ENCODE data around the gene PMIS2.
A peak's percentile ranks its signal among the peaks of the same experiment; 100 is the strongest.
"Not testable (repeated sequence)": the region's sequence is repeated elsewhere in the genome, so short reads cannot be mapped to it uniquely, and the experiment has no call there.

The PMIS2 gene

GRCh38 chr19:35595928-35596327 lies 10.0 kb downstream of the PMIS2 start:
- no peak for DNase-seq

- DNase-seq, result no peak
Measured at GRCh38 chr19:35596366-35596999, 10.5 kb downstream of the PMIS2 start.

- DNase-seq, result no peak
Measured at GRCh38 chr19:35601971-35602370, 16.0 kb downstream of the PMIS2 start.

GRCh38 chr19:35604436-35604835 lies 18.5 kb downstream of the PMIS2 start:
- not testable (repeated sequence) for DNase-seq

GRCh38 chr19:35607170-35607569 lies 21.2 kb downstream of the PMIS2 start:
- DNase-seq, result not testable (repeated sequence)

- DNase-seq, result no peak
Measured at GRCh38 chr19:35607661-35608060, 21.7 kb downstream of the PMIS2 start.

DNA sequence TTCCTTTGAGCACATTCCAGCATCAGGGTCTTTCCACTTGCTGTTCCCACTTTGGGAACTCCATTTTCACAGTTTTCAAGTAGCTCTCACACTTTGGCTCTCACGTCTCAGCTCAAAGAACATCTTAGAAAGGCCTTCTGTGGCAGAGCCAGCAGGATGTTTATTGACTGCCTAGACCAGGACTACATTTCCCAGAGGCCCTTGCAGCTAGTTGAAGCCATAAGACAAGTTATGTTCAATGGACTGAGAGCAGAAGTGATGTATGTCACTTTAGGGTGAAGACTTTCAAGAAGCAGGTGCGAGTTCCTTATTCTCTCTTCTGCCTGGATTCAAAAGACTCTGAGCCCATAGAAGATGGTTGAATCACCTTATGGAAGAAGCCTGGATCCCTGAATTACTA lies 22.3 kb downstream of the PMIS2 start:
- no peak for DNase-seq

GRCh38 chr19:35609851-35610353 lies 23.9 kb downstream of the PMIS2 start:
- no peak for DNase-seq

DNA sequence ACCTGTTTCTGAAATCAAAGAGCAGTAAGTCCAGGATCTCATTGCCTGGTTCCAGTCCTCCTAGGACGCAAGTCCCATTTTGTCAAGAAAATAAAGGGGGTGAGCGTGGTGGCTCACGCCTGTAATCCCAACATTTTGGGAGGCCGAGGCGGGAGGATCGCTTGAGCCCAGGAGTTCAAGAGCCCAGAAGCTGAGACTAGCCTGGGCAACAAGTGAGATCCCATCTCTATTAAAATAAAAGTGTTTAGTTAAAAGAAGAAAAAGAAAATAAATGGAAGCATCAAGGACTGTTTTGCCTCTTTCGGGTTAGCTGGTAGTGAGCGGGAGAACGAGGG lies 26.2 kb downstream of the PMIS2 start:
- no peak for DNase-seq

- DNase-seq, result peak; percentile 91 to 92
Measured at GRCh38 chr19:35612559-35613321, 26.8 kb downstream of the PMIS2 start, which contains the start of gene HAUS5. HAUS5 (plus strand) TSS chr19:35612735; CDS start chr19:35612795, 60 bp downstream.

GRCh38 chr19:35613574-35613973 lies 27.6 kb downstream of the PMIS2 start:
- DNase-seq, result no peak

DNA sequence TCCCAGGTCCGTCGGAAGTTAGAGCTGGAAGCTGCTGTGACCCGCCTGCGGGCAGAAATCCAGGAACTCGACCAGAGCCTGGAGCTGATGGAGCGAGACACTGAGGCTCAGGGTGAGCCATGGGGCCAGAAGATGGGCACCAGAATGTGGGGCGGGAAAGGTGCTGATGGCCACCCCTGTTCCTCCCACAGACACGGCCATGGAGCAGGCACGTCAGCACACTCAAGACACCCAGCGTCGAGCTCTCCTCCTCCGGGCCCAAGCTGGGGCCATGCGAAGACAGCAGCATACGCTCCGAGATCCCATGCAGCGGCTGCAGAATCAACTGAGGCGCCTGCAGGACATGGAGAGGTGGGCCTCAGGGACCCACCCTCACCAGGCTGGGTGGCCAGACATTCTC lies 29.1 kb downstream of the PMIS2 start:
- no peak for DNase-seq

DNA sequence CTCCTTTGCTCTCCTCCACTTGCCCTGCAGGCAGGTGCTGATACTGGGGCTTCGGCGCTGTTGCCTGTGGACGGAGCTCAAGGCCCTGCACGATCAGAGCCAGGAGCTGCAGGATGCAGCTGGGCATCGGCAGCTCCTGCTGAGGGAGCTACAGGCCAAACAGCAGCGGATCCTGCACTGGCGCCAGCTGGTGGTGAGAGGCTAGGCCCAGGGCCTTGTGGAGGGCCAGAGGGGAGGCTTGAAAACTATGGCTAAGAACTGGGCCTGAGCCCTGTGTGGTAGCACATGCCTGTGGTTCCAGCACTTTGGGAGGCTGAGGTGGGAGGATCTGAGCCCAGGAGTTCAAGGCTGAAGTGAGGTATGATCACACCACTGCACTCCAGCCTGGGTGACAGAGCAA lies 32.9 kb downstream of the PMIS2 start:
- no peak for DNase-seq

DNA sequence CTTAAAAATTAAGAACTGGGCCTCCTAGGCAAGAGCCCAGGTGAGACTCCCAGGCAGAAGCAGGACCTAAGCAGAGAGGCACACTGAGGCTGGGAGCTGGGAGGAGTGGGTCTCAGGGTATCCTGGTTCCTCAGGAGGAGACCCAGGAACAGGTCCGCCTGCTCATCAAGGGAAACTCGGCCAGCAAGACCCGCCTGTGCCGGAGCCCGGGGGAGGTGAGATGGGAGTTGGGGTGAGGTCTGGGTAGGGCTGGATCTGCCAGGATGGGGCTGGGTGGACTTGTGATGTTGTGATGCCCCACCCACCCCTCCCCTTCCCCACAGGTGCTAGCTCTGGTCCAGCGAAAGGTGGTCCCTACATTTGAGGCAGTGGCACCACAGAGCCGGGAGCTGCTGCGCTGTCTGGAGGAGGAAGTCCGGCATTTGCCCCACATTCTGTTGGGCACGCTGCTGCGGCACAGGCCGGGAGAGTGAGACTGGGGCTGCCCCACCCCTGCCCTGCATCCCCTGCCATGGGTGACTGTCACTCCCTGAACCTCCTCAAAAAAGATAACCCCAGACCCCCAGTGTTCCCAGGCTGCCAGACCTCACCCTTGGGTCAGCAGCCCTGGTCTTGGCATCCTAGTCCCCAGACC lies 33.4 kb downstream of the PMIS2 start:
- DNase-seq, result no peak

GRCh38 chr19:35620001-35620400 lies 34.0 kb downstream of the PMIS2 start:
- no peak for DNase-seq

DNA sequence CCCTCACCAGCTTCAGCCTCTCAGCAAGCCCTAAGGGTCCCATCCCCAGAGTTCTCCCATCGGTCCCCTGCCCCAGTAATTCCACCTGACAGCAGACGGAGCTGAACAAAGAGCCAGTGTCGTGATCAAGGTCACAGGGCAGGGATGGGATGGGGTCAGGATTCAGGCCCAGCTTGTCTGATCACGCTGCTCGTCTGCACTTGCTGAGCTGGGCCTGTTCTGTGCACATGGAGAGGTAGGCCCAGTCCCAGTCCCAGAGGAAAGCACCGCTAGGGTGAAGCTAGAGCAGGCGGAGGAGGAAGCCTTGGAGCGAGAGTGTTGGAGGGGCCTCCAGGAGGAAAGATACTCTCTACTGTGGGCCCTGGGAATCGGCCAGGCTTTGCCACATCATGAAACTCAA lies 35.7 kb downstream of the PMIS2 start:
- DNase-seq, result no peak

DNA sequence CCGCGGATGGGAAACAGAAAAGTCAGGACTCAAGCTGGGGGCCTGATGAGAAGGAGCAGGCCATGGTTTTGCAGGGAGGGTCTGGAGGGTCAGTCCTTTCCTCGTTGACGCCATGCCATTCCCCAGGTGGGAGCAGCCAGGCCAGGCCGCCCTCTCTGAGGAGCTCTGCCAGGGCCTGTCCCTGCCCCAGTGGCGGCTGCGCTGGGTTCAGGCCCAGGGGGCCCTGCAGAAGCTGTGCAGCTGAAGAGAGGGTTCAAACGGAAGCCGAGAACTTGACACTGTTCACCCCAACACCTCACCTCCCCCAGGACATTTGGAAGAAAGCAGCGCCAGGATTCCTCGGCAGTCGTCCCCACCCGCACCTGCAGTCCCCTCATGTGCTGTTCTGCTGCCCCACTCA lies 36.8 kb downstream of the PMIS2 start:
- no peak for DNase-seq

- DNase-seq, result no peak
Measured at GRCh38 chr19:35623327-35624010, 37.5 kb downstream of the PMIS2 start.

GRCh38 chr19:35628264-35628564 lies 42.2 kb downstream of the PMIS2 start:
- no peak for DNase-seq

- peak; percentile 95 to 96 for DNase-seq
Measured at GRCh38 chr19:35628565-35629331, 42.8 kb downstream of the PMIS2 start, which contains the start of gene RBM42. RBM42 (plus strand) TSS chr19:35629036; CDS start chr19:35629154, 118 bp downstream.

GRCh38 chr19:35629332-35629633 lies 43.3 kb downstream of the PMIS2 start:
- DNase-seq, result no peak

DNA sequence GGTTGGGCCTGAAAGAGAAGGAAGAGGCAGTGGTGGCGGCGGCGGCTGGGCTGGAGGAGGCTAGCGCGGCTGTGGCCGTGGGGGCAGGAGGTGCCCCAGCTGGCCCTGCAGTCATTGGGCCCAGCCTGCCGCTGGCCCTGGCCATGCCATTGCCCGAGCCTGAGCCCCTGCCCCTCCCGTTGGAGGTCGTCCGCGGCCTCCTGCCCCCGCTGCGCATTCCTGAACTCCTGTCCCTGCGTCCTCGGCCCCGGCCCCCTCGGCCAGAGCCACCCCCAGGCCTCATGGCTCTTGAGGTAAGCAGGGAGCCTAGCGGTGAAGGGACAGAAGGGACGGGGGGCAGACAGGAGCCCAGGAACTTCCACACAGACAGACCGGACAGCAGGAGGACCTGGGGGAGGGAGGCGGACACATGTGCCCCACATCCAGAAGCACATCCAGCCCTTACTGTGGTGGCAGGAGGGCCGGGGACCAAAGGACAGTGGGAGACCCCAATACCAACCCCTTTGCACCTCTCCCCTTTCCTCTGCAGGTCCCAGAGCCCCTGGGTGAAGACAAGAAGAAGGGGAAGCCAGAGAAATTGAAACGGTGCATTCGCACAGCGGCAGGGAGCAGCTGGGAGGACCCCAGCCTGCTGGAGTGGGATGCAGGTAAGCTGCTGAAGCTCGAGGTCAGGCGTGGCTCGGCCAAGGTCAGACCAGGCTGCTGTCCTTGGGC lies 47.9 kb downstream of the PMIS2 start:
- no peak for DNase-seq

Measured in activated CD4-positive, alpha-beta T cell treated with anti-CD3 and anti-CD28 coated beads, Interleukin-2, amount 50 U/mL, for 4 hours (primary cell).